Measurements from ENCODE around the gene C1QTNF5. TPM values are rescaled to one million over a fixed set of nuclear protein-coding genes. Genes with fewer than 3 reads are reported as not detected.

The C1QTNF5 gene
- total RNA-seq, 1 donor from 2014 or later: 127 TPM

GRCh38 chr11:119337581-119338317 is 2.9 kb downstream of the C1QTNF5 start:
- DNase-seq: peak; percentile 38

GRCh38 chr11:119336744-119337469 is 3.8 kb downstream of the C1QTNF5 start:
- no peak for DNase-seq

DNA sequence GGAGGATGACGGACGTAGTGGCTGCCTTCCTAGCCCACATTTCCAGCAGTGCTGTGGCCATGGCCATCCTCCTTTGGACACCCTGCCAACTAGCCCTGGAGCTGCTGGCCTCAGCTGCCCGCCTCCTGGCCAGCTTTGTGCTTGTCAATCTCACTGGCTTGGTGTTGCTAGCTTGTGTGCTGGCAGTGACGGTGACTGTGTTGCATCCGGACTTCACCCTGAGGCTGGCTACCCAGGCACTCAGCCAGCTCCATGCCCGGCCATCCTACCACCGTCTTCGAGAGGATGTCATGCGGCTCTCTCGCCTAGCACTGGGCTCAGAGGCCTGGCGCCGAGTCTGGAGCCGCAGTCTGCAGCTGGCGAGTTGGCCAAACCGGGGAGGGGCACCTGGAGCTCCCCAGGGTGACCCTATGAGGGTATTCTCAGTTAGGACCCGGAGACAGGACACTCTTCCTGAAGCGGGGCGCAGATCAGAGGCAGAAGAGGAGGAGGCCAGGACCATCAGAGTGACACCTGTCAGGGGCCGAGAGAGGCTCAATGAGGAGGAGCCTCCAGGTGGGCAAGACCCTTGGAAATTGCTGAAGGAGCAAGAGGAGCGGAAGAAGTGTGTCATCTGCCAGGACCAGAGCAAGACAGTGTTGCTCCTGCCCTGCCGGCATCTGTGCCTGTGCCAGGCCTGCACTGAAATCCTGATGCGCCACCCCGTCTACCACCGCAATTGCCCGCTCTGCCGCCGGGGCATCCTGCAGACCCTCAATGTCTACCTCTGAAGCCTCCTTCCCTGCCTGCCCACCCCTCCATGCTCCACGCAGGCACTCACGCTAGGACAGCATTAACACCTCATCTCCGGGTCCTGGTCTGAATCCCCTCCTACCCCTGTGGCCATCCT is 4.8 kb downstream of the C1QTNF5 start:
- DNase-seq: no peak

GRCh38 chr11:119335091-119335654 is 5.5 kb downstream of the C1QTNF5 start:
- no peak for DNase-seq

DNA sequence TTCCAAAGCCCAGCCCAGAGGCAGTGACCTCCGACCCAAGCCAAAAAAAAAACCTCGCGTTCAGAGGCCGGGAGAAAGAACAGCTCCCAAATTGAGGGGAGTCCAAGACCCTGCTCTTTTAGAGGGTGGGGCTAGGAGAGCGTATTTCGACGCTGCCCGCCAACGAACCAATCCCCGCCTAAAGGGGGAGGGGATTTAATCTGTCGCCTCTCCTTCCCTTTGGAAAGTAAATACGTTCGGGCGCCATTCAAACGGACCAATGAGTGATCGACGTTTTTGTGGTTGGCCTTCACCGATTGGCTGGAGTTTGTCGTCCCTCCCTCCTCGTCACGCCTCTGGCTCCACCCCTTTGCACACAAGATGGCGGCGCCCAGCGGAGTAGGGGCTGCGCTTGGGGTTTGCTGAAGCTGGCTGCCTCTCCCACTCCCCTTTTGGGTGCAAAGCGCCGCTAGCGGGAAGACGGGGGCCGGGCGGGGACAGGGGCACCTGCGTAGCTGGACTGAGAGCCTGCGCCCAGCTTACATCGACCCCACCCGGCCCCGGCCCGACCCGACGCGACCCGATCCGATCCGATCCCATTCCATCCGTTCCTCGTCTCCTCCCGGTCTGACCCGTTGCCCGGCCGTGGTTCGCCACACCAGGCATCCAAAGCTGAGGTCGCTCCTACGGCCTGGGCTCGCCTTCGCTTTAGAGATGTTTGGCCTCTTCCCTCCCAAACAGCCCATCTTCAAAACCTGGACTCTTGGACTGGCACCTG is 6.3 kb downstream of the C1QTNF5 start, which contains the start of gene RNF26:
Gene RNF26, plus strand, starts transcription at position 354 of the 757 bp plus-strand sequence. CDS start 596 bp downstream, outside the sequence.
- DNase-seq: peak; percentile 99

DNA sequence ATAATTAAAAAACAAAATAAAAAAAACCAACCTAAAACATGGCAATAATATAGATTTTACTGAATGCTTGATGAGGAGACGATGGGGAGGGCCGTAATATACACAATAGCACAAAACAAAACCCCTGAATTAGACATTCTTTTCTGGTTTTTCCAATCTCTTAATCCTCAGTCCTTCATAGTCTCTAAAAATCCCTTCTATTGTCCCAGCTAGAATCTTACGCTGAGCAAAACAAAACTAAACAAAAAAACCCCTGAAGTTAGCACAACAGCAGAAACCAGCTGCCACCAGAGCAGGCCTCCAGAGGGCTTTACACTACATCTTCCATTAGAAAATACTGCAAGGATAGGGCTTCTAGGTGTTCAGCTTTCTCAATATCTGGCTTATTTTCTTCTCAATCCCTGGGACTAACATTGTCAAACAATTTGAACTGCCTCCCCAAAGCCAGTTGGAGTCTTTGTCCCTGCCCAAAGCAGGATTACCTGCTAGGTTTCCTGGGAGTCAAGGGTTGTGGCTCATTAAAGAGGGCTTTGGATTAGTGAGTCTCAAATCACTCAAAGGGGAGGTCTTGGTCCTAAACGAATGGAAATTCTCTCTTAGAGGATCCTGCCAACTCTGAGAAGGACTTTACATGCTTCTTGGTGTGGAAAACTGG is 8.4 kb downstream of the C1QTNF5 start:
- DNase-seq: no peak

DNA sequence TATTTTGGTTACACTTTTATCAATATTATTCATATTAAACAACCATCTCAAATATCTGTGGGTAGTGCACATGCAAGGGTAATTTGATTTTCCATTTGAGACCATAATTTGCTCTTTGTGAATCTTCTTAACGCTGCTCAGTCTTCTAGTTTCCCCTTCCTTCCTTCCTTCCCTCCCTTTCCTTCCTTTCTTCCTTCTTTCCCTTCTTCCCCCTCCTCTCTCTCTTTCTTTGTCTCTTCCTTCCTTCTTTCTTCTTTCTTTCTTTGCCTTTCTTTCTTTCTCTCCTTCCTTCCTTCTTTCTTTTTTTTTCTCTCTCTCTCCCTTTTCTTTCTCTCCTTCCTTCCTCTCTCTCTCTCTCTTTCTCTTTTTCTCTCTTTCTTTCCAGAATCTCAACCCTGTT is 10.4 kb downstream of the C1QTNF5 start:
- no peak for DNase-seq

- DNase-seq: no peak
Observed at GRCh38 chr11:119329320-119329719, 11.4 kb downstream of the C1QTNF5 start.

DNA sequence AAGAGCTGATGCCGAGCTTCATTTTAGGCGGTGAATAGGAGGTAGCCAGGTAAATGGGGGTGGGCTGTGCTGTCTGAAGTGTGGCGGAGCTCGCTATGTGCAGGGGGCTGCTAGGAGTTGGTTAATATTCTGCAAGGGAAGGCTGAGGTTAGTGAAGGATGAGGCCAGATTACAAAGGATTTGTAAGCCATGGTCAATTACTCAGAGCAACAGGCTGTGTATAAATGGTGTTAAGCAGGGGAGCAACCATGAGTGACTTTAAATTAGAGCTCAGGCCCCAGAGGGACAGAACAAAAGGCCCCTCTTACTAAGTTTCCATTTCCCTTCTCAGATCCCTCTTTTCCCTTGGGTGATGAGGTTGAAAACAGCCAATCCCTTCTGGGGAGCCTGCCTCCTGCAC is 16.5 kb downstream of the C1QTNF5 start:
- no peak for DNase-seq

GRCh38 chr11:119323532-119324033 is 17.1 kb downstream of the C1QTNF5 start:
- DNase-seq: peak; percentile 87

DNA sequence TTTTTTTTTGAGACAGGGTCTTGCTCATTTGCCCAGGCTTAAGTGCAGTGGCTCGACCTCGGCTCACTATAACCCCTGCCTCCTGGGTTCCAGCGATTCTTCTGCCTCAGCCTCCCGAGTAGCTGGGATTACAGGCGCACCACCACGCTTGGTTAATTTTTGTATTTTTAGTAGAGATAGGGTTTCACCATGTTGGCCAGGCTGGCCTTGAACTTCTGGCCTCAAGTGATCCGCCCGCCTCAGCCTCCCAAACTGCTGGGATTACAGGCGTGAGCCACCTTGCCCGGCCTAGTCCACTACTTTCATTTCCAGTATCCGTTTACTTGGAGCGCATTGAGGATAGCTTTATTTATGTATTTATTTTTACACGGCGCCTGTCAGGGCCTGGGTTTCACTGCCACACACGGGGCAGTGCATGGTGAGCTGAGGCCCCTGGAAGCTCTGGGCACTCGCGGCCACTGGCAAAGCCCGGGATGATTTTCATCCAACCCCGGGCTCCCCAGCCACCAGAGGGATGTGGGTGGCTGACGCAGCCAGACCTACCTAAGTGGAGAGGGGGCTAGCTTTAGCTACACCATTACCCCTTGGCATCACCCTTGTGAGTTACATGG is 17.7 kb downstream of the C1QTNF5 start:
- DNase-seq: no peak

DNA sequence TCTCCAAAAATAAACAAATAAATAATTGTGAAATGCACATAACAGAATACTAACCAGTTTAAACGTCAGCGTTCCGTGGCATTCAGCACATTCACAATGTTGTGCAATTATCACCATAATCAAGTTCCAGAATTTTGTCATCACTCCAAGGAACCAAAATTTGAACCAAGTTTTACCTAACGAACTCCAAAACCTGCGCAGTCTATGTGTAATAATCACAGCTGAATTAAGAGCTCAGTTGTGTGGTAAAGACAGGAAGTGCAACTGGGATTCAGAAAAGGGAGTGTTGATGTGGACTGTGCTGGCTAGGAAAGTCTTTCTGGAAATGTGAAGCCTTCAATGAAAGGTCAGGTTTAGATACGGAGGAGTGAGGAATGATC is 18.3 kb downstream of the C1QTNF5 start:
- peak; percentile 44 for DNase-seq

DNA sequence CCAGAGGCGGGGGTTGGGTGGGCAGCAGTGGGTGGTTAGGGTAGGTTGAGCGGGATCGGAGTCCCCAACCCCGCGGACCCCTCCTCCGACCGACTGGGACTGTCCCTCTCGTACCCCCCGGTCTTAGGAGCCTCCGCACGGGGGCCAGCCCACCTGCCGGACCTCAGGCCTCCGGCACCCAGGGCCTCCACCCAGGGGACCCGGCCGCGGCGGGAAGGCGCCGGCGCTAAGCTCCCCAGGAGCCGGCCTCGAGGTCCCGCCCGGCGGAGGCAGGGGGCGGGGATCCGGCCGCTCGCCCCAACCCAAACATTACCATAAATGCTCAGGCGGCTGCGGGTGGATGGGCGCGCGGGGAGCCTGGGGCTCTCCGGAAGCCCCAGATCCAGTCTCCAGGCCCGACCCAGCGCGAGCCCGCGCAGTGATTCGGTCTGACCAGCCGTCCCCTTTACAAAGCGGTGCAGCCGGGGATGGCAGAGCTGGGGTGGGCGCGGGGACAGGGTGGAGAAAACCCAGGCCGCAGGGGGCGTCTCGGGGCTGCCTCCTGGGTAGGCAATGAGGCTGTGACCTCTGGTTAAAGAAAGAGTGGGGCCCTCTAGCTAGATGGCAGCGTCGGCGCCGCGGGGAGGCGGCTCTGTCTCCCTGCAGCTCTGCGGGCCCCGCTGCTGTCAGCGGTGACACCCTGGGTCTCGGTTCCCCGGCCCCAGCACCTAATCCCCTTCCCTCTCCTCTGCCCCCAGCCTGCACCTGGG is 19.7 kb downstream of the C1QTNF5 start:
- DNase-seq: peak; percentile 86

- peak; percentile 72 for DNase-seq
Observed at GRCh38 chr11:119320240-119320775, 20.4 kb downstream of the C1QTNF5 start.

DNA sequence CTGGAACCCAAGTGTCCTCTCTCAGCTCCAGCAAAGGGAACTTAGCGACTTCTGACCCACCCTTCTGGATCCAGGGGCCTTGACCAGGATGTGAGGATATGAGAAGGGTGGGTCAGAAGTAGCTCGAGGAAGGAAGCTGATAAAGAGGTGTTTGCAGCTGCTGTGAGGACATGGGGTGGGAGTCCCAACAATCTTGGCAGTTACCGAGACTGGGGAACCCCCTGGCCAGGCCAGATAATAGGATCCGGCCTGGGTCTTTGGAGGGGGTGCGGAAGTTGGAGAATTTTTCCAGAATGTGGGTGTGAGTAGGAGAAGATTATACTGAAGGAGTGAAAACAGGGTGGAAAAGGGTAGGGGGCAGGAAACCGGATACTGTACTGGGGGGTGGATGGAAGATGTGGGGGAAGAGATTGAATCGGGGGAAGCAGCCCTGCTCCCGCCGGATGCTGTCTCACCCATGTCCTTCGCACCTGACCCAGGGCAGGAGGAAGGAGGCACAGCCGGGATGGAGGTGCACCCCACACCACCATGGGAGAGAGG is 20.9 kb downstream of the C1QTNF5 start:
- peak; percentile 86 for DNase-seq

DNA sequence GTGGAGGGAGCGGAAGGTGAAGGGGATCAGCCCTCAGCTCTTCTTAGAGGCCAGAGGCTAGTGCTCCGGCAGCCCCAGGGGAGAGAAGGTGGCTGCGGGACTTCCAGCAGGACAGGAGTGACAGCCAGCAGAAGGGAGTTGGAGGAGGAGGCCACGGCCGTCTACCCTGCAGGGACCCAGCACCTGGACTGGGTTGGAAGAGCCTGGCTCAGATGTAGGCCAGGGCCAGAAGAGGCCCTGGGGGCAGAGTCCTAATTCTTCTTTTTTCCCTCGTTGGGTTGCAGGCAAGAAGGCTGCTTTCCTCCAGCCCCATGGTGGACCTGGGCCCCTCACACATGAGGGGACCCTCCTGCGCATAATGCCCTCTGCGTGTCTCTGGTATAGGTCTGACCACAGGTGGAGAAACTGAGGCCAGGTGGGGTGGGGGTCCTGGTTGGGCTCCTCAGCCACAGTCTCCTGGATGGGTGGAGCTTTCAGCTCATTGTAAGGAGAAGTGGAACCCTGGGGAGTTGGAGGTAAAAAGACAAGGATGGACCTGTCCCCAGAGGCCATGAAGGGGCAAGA is 21.5 kb downstream of the C1QTNF5 start:
- DNase-seq: peak; percentile 40

DNA sequence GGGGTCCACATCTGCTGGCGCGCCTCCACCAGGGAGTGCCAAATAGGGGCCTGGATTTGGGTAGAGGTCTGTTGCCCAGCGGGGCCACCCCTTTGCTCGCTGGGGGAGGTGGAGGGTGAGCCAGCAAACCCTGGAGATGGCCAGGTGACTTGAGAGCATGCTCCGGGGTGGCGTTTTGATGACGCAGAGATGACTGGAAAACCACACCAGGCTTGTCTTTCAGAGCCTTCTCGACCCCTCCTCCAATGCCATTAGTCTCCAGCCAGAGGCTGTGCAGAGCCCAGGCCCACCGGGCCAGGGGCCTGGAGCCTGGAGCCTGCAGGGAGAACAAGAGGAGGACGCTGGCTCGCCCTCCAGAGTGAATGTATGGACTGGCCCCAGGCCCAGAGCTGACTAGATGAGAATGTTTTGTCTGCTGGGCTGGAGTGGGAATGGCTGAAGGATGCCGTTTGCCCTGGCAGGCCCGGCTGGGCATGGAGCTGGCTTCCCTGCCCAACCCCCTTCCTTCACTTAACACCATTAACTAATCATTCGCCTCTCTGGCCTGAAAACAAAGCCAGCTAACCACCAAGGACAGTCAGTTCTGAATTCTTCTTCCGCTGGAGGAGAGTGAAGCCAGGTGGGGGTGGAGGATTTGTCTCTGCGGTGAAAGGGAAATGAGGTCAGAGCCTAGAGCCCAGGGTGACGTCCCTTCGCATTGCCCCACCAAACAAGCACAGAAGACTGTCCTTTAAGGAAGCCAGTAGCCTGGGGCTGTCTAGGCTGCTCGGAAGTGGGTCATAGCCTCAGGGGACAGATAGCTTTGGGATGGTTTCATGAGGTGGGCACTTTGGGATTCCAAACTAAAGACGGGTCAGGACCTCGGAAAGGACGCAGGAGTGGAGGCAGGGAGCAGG is 22.2 kb downstream of the C1QTNF5 start:
- DNase-seq: peak; percentile 89
